Smooth muscle cell (in vitro differentiated cells): ENCODE measurements around the gene SLC37A2. TPM values are rescaled to one million over a fixed set of nuclear protein-coding genes. Genes with fewer than 3 reads are reported as not detected.

Source experiments
- DNase-seq: peaks from one replicate; lab custom pipeline; 2025; ENCODE audit not compliant: unreplicated experiment; lab: John Stamatoyannopoulos, UW
- H2AFZ ChIP-seq: fragments of 200-600 bp; sonication (generic); 2 replicates; pipeline ENCODE4 v1.6.0; 2016; ENCODE audit warnings: antibody characterized with exemption, low read depth, mild to moderate bottlenecking
- H3F3A ChIP-seq: fragments of 200-600 bp; sonication (generic); 2 replicates; pipeline ENCODE4 v1.6.0; 2017; ENCODE audit warnings: antibody characterized with exemption, low read depth
- H3K27ac ChIP-seq: fragments of 200-600 bp; sonication (generic); 2 replicates; pipeline ENCODE4 v1.5.1; 2016; ENCODE audit warnings: low read depth, mild to moderate bottlenecking
- H3K27me3 ChIP-seq: fragments of 200-600 bp; sonication (generic); 2 replicates; pipeline ENCODE4 v1.6.1; 2016; ENCODE audit warnings: low read depth, mild to moderate bottlenecking
- H3K36me3 ChIP-seq: fragments of 200-600 bp; sonication (generic); 2 replicates; pipeline ENCODE4 v1.5.1; 2016; ENCODE audit warnings: low read depth
- H3K4me1 ChIP-seq: fragments of 200-600 bp; sonication (generic); 2 replicates; pipeline ENCODE4 v1.5.1; 2016; ENCODE audit warnings: low read depth
- H3K4me2 ChIP-seq: fragments of 200-600 bp; sonication (generic); 2 replicates; pipeline ENCODE4 v1.6.0; 2016; ENCODE audit warnings: mild to moderate bottlenecking
- H3K4me3 ChIP-seq: fragments of 200-600 bp; sonication (generic); 2 replicates; pipeline ENCODE4 v1.5.1; 2016; ENCODE audit warnings: mild to moderate bottlenecking
- H3K79me2 ChIP-seq: fragments of 200-600 bp; sonication (generic); 2 replicates; pipeline ENCODE4 v1.6.0; 2016; ENCODE audit warnings: low read depth, mild to moderate bottlenecking
- H3K9ac ChIP-seq: fragments of 200-600 bp; sonication (generic); 2 replicates; pipeline ENCODE4 v1.6.0; 2016; ENCODE audit warnings: low read depth
- H3K9me3 ChIP-seq: fragments of 200-600 bp; sonication (generic); replicated peaks from 2 replicates; pipeline ENCODE4 v1.5.1; 2016; ENCODE audit warnings: low read depth
- H4K20me1 ChIP-seq: fragments of 200-600 bp; sonication (generic); 2 replicates; pipeline ENCODE4 v1.6.0; 2016; ENCODE audit warnings: low read depth
- WGBS: methylation state at CpG from one replicate; pipeline ENCODE4 v1.1.7; 2016; ENCODE audit warnings: low lambda C conversion rate; 5-methylcytosine and 5-hydroxymethylcytosine counted together
- polyA plus RNA-seq: library from polyadenylated mRNA; unstranded; fragments of >200 nt; fragmentation: Nextera tagmentation; extraction: Ambion mirVana; gene quantifications from 2 replicates; pipeline ENCODE4 v1.2.1, GENCODE V29; 2016
- total RNA-seq: library from RNA; depleted of rRNA; stranded (reverse); fragments of >200 nt; gene quantifications from 2 replicates; pipeline ENCODE4 v1.2.3, GENCODE V29; 2014
- TF ChIP-seq, protein P1 (sequence below): fragments of 200-600 bp; sonication (generic); IDR thresholded peaks from 2 replicates; pipeline ENCODE4 v1.5.1; 2017; ENCODE audit warnings: borderline replicate concordance, mild to moderate bottlenecking, antibody characterized with exemption; ENCODE audit not compliant: insufficient read depth, poor library complexity, severe bottlenecking

SLC37A2 gene
- total and polyA plus RNA-seq, 2 experiments from 2014 or later, result 0.69 to 5.3 TPM

DNA sequence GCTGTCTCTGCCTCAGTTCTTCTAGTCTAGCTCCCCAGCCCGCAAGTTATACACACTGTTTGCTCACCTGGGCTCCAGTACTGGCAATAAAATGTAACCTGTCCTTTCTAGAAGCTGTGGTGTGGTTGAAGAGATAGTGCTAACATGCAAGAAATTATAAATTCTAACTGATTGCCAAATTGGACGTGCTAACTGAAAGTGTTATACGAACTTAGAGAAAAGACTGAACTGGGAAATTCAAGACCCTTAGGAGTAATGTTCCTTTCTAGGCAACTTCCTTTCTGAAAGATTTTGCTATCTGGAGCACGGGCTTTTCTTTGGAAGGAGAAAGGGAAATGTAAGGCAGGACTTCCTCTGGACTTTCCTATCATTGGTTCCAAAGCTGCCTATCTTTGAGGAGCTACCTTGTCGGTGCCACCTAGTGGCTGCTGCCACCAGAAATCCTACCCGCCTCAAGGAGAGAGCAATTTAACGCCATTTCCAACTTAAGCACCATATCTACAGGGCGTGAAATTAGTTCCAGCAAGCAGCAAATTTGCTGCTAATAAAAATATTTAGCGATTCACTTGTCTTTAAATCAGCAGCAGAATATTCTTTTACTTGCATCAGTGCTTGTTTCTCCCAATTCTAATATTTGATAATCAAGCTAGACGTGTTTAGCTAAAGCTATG lies 61.0 kb downstream of the SLC37A2 start:
- no peak for DNase-seq
- WGBS, result 67% methylated on average over 10 of the region's 10 CpGs
- H3K27ac ChIP-seq, result no peak overlapping the region

GRCh38 chr11:125124618-125124992 lies 61.5 kb downstream of the SLC37A2 start:
- Histone ChIP-seq H3K79me2 (no peaks in the 10 kb centered on the region), H3K36me3 (no peaks in the 10 kb centered on the region), H3K9ac (no peak overlapping the region), H4K20me1 (no peaks in the 10 kb centered on the region), H3K4me3 (no peak overlapping the region), H3K27me3 (no peaks in the 10 kb centered on the region), H3F3A (no peaks in the 10 kb centered on the region), H2AFZ (no peak overlapping the region), H3K27ac (no peak overlapping the region), H3K9me3 (no peaks in the 10 kb centered on the region), H3K4me2 (no peak overlapping the region), H3K4me1 (peaks cover 2% of the 10 kb centered on the region)
- 94% methylated on average over 4 of the region's 4 CpGs for WGBS
- TF ChIP-seq, protein P1, sequence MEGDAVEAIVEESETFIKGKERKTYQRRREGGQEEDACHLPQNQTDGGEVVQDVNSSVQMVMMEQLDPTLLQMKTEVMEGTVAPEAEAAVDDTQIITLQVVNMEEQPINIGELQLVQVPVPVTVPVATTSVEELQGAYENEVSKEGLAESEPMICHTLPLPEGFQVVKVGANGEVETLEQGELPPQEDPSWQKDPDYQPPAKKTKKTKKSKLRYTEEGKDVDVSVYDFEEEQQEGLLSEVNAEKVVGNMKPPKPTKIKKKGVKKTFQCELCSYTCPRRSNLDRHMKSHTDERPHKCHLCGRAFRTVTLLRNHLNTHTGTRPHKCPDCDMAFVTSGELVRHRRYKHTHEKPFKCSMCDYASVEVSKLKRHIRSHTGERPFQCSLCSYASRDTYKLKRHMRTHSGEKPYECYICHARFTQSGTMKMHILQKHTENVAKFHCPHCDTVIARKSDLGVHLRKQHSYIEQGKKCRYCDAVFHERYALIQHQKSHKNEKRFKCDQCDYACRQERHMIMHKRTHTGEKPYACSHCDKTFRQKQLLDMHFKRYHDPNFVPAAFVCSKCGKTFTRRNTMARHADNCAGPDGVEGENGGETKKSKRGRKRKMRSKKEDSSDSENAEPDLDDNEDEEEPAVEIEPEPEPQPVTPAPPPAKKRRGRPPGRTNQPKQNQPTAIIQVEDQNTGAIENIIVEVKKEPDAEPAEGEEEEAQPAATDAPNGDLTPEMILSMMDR, result no peak
- DNase-seq, result no peak

More for the DNA sequence above, 61.0 kb downstream of the SLC37A2 start:
- H4K20me1 ChIP-seq, result no peaks in the 10 kb centered on the region
- H3K79me2 ChIP-seq, result no peaks in the 10 kb centered on the region
- H3K9ac ChIP-seq, result no peak overlapping the region
- H3K4me1 ChIP-seq, result no peaks in the 10 kb centered on the region
- H2AFZ ChIP-seq, result peak overlapping the region; percentile 69
- no peaks in the 10 kb centered on the region for H3K36me3 ChIP-seq
- H3K27me3 ChIP-seq, result no peaks in the 10 kb centered on the region
- no peaks in the 10 kb centered on the region for H3K9me3 ChIP-seq
- TF ChIP-seq, protein P1, result peak; percentile 35
- H3K4me2 ChIP-seq, result peak overlapping the region; percentile 41
- H3K4me3 ChIP-seq, result no peak overlapping the region
- no peaks in the 10 kb centered on the region for H3F3A ChIP-seq

- H3K9ac ChIP-seq, result no peak overlapping the region
- 45% methylated on average over 4 of the region's 4 CpGs for WGBS
These were observed 65.3 kb downstream of the SLC37A2 start for GRCh38 chr11:125128450-125128849.

More at GRCh38 chr11:125128450-125128849, 65.3 kb downstream of the SLC37A2 start:
- Histone ChIP-seq H3F3A (no peaks in the 10 kb centered on the region), H3K36me3 (no peaks in the 10 kb centered on the region), H3K9me3 (no peaks in the 10 kb centered on the region), H4K20me1 (no peaks in the 10 kb centered on the region), H3K27me3 (no peaks in the 10 kb centered on the region), H3K79me2 (no peaks in the 10 kb centered on the region), H3K4me3 (no peak overlapping the region), H2AFZ (no peak overlapping the region), H3K4me2 (peak overlapping the region; percentile 17), H3K27ac (peak overlapping the region; percentile 15), H3K4me1 (peaks cover 6% of the 10 kb centered on the region)
- TF ChIP-seq, protein P1, result no peak
- no peak for DNase-seq
